GM12872 (cell line): ENCODE data around the gene THOP1.

Source experiments
- CTCF ChIP-seq: IDR thresholded peaks from 3 replicates; pipeline ENCODE4 v1.5.1; 2011; ENCODE audit warnings: low read depth, mild to moderate bottlenecking, low read length, moderate library complexity; ENCODE audit not compliant: insufficient read depth

Gene THOP1

GRCh38 chr19:2840794-2841791 is 55.8 kb downstream of the THOP1 start, which contains the start of gene ZNF555:
ZNF555 (plus strand) TSS chr19:2841475; CDS start chr19:2841573, 98 bp downstream.
- peak; percentile 55 for TF ChIP-seq CTCF

GRCh38 chr19:2841855-2842574 is 56.7 kb downstream of the THOP1 start:
- no peak for TF ChIP-seq CTCF

- TF ChIP-seq CTCF = no peak
Observed at GRCh38 chr19:2845107-2845506, 59.8 kb downstream of the THOP1 start.

GRCh38 chr19:2846180-2846894 is 61.0 kb downstream of the THOP1 start:
- TF ChIP-seq CTCF = no peak

GRCh38 chr19:2847507-2847906 is 62.2 kb downstream of the THOP1 start:
- no peak for TF ChIP-seq CTCF

- TF ChIP-seq CTCF = no peak
Observed at GRCh38 chr19:2848616-2849015, 63.3 kb downstream of the THOP1 start.
